CD4-positive, alpha-beta T cell (primary cell): ENCODE measurements around the gene LY6G5C. TPM values are rescaled to one million over a fixed set of nuclear protein-coding genes. Genes with fewer than 3 reads are reported as not detected.

Experiments used
- ATAC-seq: fragments of 200-7000 bp; cut with Tn5 transposase; one replicate; pipeline ENCODE4 v1.10.0; 2022; ENCODE audit warnings: mild to moderate bottlenecking; ENCODE audit not compliant: poor library complexity
- CTCF ChIA-PET: fragments of 350-600 bp; sonication (Branson Sonifier 250); formaldehyde crosslinking; loops from one replicate; lab custom pipeline; 2021; ENCODE audit warnings: antibody characterized with exemption, inconsistent platforms; lab: Charles Lee
- POLR2A ChIA-PET: fragments of 350-600 bp; sonication (Branson Sonifier 250); formaldehyde crosslinking; loops from one replicate; lab custom pipeline; 2021; ENCODE audit warnings: antibody characterized with exemption, inconsistent platforms; lab: Charles Lee
- DNase-seq, 14 experiments: peaks; one replicate each; pipeline ENCODE4 v3.0.0-alpha.2; 2013 to 2020; ENCODE audit warnings: mixed read lengths in 2 of 14
- H3K27ac ChIP-seq, 2 donors: one replicate each; pipeline versions ENCODE4 v1.5.1 to v1.7.0; 2013; ENCODE audit warnings: low read length in 2 of 2, low read depth in 1 of 2, mild to moderate bottlenecking in 1 of 2
- H3K27me3 ChIP-seq, 2 experiments: 1 replicate in 1 of 2; 2 replicates in 1 of 2; pipeline versions ENCODE4 v1.6.1 to v1.7.0; 2013; ENCODE audit warnings: low read length in 2 of 2, control low read depth in 1 of 2, mild to moderate bottlenecking in 1 of 2, moderate library complexity in 1 of 2; ENCODE audit not compliant: insufficient read depth in 2 of 2, control insufficient read depth in 1 of 2
- H3K36me3 ChIP-seq: one replicate; pipeline ENCODE4 v1.6.1; 2013; ENCODE audit warnings: low read length, control low read depth; ENCODE audit not compliant: insufficient read depth
- H3K4me1 ChIP-seq: one replicate; pipeline ENCODE4 v1.6.1; 2013; ENCODE audit warnings: low read length, control low read depth; ENCODE audit not compliant: insufficient read depth
- H3K4me3 ChIP-seq: one replicate; pipeline ENCODE4 v1.5.1; 2013; ENCODE audit warnings: mild to moderate bottlenecking, low read length, moderate library complexity
- H3K9me3 ChIP-seq, 2 experiments: 1 replicate in 1 of 2; 2 replicates in 1 of 2; pipeline versions ENCODE4 v1.6.1 to v1.7.0; 2013; ENCODE audit warnings: low read length in 2 of 2, mild to moderate bottlenecking in 2 of 2, control low read depth in 1 of 2, moderate library complexity in 1 of 2; ENCODE audit not compliant: control insufficient read depth in 1 of 2, insufficient read depth in 1 of 2
- H3K27ac Mint-ChIP-seq: one replicate; pipeline ENCODE4 v1.8.0; 2020; ENCODE audit warnings: mixed read lengths
- H3K27me3 Mint-ChIP-seq: one replicate; pipeline ENCODE4 v1.8.0; 2021; ENCODE audit warnings: mixed read lengths
- H3K36me3 Mint-ChIP-seq: one replicate; pipeline ENCODE4 v1.8.0; 2021; ENCODE audit warnings: low read depth, mixed read lengths
- H3K4me1 Mint-ChIP-seq: one replicate; pipeline ENCODE4 v1.8.0; 2021; ENCODE audit warnings: low read depth, mixed read lengths
- H3K4me3 Mint-ChIP-seq: one replicate; pipeline ENCODE4 v1.8.0; 2020; ENCODE audit warnings: mild to moderate bottlenecking, mixed read lengths
- H3K9me3 Mint-ChIP-seq: one replicate; pipeline ENCODE4 v1.8.0; 2020; ENCODE audit warnings: mixed read lengths
- intact Hi-C, 2 experiments: fragments of 100-400 bp; cut with DNase I in 1 of 2; cut with micrococcal nuclease in 1 of 2; formaldehyde crosslinking; loops; one replicate each; pipeline versions ENCODE4 v1.15.1 to v1.9.0; 2023 to 2025; cut with DNase I, micrococcal nuclease
- total RNA-seq, 174 experiments: library from RNA in 2 of 174; stranded (reverse) in 2 of 174; gene quantifications; one replicate each; pipeline ENCODE4 v1.2.3 and lab custom pipeline; 2021 to 2026
- TF ChIP-seq, protein P1 (sequence below): fragments of 200-600 bp; IDR thresholded peaks from one replicate; pipeline ENCODE4 v1.8.0; 2022; ENCODE audit warnings: antibody characterized with exemption, mild to moderate bottlenecking

Gene LY6G5C
- total RNA-seq, 2 experiments from 2014 or later = 0.49 to 0.67 TPM

GRCh38 chr6:31729515-31729978, 48.7 kb upstream of the LY6G5C start:
- H3K27ac Mint-ChIP-seq = peak overlapping the region; percentile 61
- Histone ChIP-seq H3K9me3 (no peaks in the 10 kb centered on the region), H3K27ac (peak overlapping the region; percentile 45 to 68), H3K4me3 (peak overlapping the region; percentile 77), H3K36me3 (peaks cover 39% of the 10 kb centered on the region), H3K27me3 (no peaks in the 10 kb centered on the region), H3K4me1 (peaks cover 66% of the 10 kb centered on the region)
- DNase-seq (peak; percentile 69 to 90 (median 77)), ATAC-seq (peak; percentile 76)
- peaks cover 53% of the 10 kb centered on the region for H3K36me3 Mint-ChIP-seq
- TF ChIP-seq, protein P1, sequence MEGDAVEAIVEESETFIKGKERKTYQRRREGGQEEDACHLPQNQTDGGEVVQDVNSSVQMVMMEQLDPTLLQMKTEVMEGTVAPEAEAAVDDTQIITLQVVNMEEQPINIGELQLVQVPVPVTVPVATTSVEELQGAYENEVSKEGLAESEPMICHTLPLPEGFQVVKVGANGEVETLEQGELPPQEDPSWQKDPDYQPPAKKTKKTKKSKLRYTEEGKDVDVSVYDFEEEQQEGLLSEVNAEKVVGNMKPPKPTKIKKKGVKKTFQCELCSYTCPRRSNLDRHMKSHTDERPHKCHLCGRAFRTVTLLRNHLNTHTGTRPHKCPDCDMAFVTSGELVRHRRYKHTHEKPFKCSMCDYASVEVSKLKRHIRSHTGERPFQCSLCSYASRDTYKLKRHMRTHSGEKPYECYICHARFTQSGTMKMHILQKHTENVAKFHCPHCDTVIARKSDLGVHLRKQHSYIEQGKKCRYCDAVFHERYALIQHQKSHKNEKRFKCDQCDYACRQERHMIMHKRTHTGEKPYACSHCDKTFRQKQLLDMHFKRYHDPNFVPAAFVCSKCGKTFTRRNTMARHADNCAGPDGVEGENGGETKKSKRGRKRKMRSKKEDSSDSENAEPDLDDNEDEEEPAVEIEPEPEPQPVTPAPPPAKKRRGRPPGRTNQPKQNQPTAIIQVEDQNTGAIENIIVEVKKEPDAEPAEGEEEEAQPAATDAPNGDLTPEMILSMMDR = peak; percentile 89
- no peaks in the 10 kb centered on the region for H3K27me3 Mint-ChIP-seq
- CTCF ChIA-PET = interaction anchor here (0.6 to 5.8 kb wide), 16 partner anchors 9 to 137 kb away, joined by 3 to 41 read pairs (median 5); partner anchors contain the start of genes ABHD16A, HSPA1A, HSPA1B and HSPA1L
- intact Hi-C loops = loop anchor here (1.0 to 2.0 kb wide), 7 partner anchors 9 to 105 kb away; partner anchors contain the start of gene LY6G5C (in 1 of the 2)
- H3K4me1 Mint-ChIP-seq = peaks cover 67% of the 10 kb centered on the region
- POLR2A ChIA-PET = interaction anchor here (0.6 to 2.4 kb wide), 17 partner anchors 9 to 107 kb away, joined by 3 to 21 read pairs (median 7); partner anchors contain the start of genes ABHD16A, BAG6, C6orf47 and HSPA1A
- peak overlapping the region; percentile 98 for H3K4me3 Mint-ChIP-seq
- no peaks in the 10 kb centered on the region for H3K9me3 Mint-ChIP-seq

GRCh38 chr6:31728767-31729514, 48.1 kb upstream of the LY6G5C start, which contains the start of gene DDAH2:
DDAH2 (minus strand) TSS chr6:31729299; CDS start chr6:31729161, 138 bp downstream.
- TF ChIP-seq, protein P1 = no peak
- H3K27me3 ChIP-seq = no peaks in the 10 kb centered on the region
- H3K4me3 ChIP-seq = peak within 1 kb of the TSS; percentile 77
- peaks cover 47% of the 10 kb centered on the region for H3K36me3 Mint-ChIP-seq
- peak in 2 of 14 experiments; percentile 10 to 42 for DNase-seq
- H3K27ac Mint-ChIP-seq = peak within 1 kb of the TSS; percentile 61
- peaks cover 61% of the 10 kb centered on the region for H3K4me1 Mint-ChIP-seq
- H3K4me1 ChIP-seq = peaks cover 60% of the 10 kb centered on the region
- no peaks in the 10 kb centered on the region for H3K9me3 Mint-ChIP-seq
- no peaks in the 10 kb centered on the region for H3K9me3 ChIP-seq
- H3K36me3 ChIP-seq = peaks cover 35% of the 10 kb centered on the region
- peak within 1 kb of the TSS; percentile 45 to 68 for H3K27ac ChIP-seq
- H3K27me3 Mint-ChIP-seq = no peaks in the 10 kb centered on the region
- ChIA-PET CTCF (interaction anchor here (0.6 to 5.8 kb wide), 16 partner anchors 10 to 137 kb away, joined by 3 to 41 read pairs (median 5); partner anchors contain the start of genes ABHD16A, HSPA1A, HSPA1B and HSPA1L), POLR2A (interaction anchor here (0.6 to 2.4 kb wide), 17 partner anchors 10 to 108 kb away, joined by 3 to 21 read pairs (median 7); partner anchors contain the start of genes ABHD16A, BAG6, C6orf47 and HSPA1A)
- intact Hi-C loops = loop anchor here (1.0 to 2.0 kb wide), 8 partner anchors 9 to 135 kb away; partner anchors contain the start of gene LY6G5C (in 1 of the 2)
- ATAC-seq = peak; percentile 24
- H3K4me3 Mint-ChIP-seq = peak within 1 kb of the TSS; percentile 98
